Ureter (tissue), 1 donor: Measurements from ENCODE around the gene ITGA6. TPM values are rescaled to one million over a fixed set of nuclear protein-coding genes. Genes with fewer than 3 reads are reported as not detected.

Experiments used
- DNase-seq: peaks from one replicate; pipeline ENCODE4 v3.0.0-alpha.2; 2020; ENCODE audit warnings: low spot score
- total RNA-seq: library from RNA; stranded (reverse); gene quantifications from one replicate; pipeline ENCODE4 v1.2.4, GENCODE V29; 2023
- donor health status: DM: yes; HTN: yes; CAD: no.

The ITGA6 gene
- 109 TPM for total RNA-seq

DNA sequence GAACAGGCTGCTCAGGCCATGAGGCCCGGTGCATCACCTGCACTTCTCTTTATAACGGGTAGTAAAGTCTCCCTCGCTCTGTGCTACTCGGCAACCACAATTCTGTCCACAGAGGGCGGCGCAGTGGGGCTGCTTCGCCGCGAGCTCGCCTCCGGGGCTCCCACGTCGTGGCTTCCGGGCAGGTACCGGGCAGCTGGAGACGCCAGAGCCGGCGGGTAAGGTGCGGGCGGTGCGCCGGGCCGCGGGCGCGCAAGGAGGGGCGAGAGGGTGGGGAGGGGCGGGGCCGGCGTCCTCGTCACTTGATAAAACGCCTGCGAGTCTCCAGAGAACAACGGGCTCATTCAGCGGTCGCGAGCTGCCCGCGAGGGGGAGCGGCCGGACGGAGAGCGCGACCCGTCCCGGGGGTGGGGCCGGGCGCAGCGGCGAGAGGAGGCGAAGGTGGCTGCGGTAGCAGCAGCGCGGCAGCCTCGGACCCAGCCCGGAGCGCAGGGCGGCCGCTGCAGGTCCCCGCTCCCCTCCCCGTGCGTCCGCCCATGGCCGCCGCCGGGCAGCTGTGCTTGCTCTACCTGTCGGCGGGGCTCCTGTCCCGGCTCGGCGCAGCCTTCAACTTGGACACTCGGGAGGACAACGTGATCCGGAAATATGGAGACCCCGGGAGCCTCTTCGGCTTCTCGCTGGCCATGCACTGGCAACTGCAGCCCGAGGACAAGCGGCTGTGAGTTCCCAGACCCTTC lies at the start of gene ITGA6:
Gene ITGA6 (plus strand): TSS at position 331 of the 734 bp plus-strand sequence.
- DNase-seq = peak; percentile 83

DNA sequence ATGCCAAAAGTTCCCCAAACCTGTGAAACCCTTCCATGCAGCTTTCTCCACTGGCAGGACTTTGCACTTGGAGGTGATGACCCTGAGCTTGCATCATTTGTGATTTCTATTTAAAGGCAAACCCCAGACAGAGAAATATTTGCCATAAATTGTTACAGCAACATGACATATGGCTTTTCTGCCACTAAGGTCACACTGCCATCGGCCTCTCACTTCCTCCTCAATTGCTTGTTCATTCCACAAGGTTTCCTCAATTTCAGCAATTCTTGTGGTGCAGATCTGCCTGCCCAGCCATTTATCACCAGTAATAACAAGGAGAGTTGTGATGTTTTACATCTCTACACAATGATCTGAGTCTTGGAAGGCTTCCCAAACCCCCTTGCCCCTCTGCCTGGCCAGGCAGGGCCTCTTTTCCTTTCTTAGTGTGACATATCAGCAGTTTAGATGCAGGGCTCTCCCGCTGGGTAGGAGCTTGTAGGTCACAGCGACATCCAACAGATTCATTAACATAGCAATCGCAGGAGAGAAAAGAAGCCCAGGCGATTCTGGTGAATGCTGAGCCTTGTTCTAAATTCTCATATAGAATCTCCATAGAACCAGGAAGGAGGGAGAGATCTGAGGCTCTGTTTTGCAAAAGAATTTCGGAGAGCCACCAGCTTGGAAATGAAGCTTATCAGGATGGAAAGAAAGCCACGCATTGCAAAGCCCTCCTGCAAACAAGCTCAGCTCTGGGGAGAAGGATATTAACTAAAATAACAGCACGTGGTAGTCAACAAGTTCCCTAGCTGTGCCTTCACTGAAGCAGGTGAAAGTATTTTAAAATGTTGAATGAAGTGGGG lies 46.7 kb upstream of the ITGA6 start:
- no peak for DNase-seq

DNA sequence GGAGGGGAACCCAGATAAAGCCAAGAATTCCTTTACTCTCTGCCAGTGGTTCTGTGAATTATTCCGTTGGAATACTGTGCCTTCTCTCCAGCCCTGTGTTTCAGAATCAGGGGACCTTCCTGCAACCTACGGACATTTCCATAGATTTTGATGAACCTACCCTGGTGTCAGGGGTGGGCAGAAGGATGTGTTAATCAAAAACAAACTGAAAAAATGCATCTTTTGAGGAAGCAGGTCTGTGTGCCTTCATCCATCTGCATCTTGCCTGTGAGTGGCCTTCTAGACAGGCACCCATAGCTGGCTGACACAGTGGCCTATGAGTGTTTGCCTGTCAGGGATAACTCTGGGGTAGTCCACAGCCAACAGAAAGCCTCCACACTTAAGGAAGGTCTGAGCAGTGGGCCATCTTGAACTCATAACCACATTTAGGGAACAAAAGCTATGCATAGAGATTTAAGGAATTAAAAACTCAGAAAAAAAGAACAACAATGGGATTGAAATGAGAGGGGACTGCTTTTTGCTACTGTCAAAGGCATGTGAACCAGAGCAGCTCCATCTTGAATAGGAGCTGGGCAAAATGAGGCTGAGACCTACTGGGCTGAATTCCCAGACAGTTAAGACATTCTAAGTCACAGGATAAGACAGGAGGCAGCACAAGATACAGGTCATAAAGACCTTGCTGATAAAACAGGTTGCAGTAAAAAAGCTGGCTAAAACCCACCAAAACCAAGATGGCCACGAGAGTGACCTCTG lies 45.9 kb upstream of the ITGA6 start:
- no peak for DNase-seq

DNA sequence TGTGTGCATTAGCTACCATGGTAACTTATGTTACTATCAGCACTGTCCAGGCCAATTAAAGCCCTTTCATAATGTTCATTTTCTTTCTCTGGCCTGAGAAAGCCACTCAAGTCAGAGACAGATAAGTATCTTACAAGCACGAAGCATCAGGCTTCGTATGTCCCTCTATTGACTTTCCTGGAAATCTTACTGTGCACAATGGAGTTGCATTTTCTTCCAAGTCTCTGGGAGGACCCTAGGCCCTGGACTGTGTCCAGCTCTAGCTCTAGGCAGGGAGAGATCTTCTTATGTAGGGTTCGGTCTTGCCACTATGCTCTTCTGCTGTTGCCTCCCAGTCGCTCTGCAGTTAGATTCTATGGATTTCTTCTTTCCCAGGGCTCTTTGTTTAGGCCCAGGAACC lies 40.0 kb upstream of the ITGA6 start:
- no peak for DNase-seq

GRCh38 chr2:172389685-172390339 lies 37.6 kb upstream of the ITGA6 start:
- DNase-seq = no peak

- DNase-seq = no peak
Observed at GRCh38 chr2:172394002-172394401, 33.4 kb upstream of the ITGA6 start.

DNA sequence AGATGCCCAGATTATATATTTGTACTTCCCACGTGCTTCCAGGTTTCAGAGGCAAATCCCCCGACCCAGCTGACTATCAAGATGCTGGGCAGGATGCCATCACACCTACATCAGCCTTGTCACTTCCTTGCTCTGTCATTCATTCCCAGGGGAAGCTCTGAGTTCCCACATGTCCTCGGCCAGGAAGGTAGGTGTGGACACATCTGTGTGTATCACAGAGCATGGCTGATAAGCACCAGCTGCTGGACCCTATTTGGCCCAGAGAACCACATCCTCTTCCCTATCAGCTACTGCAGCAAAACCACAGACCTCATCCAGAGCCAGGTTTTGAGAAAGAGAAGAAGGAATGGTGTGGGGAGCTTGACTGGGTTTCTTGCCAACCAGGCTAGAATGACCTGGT lies 31.9 kb upstream of the ITGA6 start:
- DNase-seq = no peak

GRCh38 chr2:172397148-172397834 lies 30.1 kb upstream of the ITGA6 start:
- DNase-seq = no peak

DNA sequence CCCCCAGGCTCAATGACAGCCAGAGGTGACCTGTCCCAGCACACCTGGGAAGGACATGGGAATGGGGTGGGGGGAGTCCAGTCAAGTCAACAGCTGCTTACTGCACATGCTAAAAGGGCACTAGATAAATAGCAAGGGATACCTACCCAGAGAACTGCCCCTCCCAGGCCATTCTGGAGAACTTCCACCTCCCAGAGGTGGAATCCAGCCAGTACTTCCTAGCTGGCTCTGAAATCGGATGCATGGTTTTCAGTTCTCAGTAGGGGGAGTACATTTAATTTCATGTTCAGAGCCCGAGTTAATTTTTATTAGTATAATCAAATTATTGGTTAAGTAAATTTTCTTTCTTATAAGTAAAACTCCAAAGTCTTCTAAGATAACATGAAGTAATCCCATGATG lies 28.9 kb upstream of the ITGA6 start:
- DNase-seq = no peak

DNA sequence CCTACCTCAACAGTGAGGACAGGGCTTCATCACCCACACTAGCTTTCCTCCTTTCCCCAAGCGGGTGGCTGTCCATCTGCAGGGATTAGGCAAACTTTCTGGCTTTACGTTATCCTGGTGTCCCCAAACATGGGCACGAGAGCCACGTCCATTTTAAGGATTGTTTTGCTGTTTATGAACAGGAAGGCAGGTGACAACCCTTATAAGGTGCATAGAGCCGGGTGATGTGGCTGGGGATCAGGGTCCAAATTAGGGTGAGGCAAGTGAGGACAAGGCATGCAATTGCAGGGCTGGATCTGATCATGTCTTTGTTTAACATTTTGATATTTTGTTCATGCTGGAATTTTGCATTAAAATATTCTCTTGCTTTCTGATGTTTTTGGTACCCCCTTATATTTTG lies 27.6 kb upstream of the ITGA6 start:
- no peak for DNase-seq

DNA sequence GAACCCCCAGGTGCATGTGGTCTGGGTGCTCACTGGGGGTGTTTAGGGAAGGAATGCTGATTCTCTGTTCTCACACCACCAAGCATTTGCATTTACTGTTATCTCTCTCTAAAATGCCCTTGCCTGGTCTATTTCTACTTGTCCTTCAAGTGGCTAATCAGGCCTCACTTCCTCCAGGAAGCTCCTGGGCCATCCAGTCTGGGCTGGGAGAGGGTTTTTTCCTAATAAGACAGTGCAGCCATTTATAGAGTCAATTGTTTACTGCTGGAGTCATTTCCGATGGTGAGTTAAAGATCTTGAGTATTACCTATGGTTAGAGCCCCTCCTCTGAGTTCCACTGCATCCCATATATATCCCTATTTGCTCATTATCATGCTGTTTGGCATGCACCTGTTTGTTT lies 25.2 kb upstream of the ITGA6 start:
- DNase-seq = no peak

GRCh38 chr2:172403402-172403801 lies 24.0 kb upstream of the ITGA6 start:
- no peak for DNase-seq

DNA sequence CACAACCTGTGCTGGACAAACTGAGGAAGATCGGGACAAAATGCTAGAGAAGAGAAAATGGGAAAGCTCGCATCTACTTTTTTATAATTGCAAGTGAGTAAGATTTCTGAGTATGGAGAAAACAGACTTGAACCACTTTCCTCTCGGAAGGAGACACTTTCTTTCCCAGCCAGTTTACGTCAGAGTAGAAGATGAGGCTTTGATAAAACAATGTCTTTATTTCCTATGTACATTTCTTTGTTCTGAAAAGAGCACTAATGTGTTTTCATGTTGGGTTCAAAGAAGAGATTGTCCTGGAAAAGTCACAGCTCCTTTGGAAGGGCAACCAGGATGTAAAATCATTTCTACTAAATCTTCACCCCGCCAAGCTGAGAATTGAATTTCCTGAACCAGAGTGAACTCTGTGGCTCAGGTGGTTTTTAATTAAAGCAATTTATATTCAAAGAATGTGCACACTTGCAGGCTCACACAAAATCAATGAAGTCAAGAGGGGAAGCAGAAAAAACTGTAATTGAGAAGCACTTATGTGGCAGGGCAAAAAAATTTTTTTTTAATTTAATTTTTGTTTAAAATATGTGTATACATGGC lies 23.4 kb upstream of the ITGA6 start:
- DNase-seq = no peak

DNA sequence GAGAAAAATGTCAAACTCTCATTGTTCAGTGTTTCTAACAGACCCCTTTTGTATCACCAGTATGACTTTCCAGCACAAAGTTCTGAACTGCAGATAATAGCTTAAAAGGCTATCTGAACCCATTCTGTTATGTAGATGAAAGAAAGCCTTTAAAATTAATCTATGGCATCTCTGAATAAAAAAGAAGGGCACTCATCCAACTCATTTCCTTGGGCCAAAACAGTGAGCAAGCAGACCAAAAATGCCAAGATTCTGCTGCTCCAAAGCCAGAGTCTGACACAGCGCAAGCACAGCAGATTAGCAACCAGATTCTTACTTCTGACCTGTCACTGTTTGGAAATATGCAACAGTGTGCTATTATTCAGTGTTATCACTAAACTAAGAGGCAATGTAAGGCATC lies 22.6 kb upstream of the ITGA6 start:
- no peak for DNase-seq

GRCh38 chr2:172405673-172406072 lies 21.7 kb upstream of the ITGA6 start:
- no peak for DNase-seq

- DNase-seq = peak; percentile 59
Observed at GRCh38 chr2:172408143-172408766, 19.1 kb upstream of the ITGA6 start.

GRCh38 chr2:172409042-172409441 lies 18.3 kb upstream of the ITGA6 start:
- DNase-seq = no peak

DNA sequence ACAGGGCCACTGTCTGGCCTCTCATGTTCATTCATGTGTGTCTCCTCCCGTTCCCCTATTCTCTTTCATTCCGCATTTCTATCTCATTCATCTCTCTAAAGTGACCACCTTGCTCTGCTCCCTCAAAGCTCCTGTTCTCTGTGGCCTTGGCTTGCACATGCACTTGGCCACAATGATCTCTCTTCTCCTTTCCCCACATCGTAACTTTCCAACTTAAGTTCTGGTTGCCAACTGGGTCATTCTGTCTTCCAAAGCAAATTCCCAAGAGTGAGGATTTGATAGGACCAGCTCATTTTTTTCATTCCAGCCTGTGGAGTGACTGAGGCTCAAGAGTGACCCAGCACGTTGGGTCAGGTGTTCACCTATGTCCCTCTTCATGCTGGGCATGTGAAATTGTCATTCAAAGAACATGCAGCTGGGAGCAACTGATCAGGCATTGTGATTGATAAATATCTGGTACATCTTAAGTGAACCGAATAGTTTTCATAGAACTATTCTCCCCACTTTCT lies 14.3 kb upstream of the ITGA6 start:
- no peak for DNase-seq

DNA sequence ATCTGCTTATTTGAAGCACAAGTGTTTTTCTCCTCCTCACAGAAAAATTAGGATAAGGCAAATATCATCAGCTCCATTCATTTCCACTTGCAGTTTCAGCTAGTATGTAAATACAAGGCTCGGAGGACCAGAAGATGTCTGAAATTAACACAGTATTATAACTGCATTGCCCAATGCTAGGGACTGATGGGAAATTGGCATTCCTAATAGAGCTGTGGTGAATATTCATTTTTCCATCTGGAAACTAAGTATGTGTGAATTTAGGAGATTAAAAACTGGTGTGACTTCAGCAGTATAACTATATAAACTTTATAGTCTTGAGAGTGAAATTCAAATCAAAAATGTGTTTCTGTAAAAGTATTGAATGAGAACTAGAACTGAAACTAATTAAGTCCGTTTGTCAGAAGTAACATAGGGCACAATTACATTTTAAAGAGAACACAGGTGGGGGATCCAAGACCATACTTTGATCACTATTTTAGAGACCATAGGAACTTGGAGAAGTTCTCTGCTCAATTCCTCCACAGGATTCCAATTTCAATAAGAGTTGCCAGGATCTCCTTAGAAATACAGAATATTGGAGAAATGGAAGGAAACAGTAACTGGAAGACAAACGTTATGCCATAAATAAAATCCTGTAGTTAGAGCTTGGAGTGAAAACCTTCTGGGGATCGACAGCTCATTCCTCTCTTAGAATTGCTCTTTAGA lies 12.1 kb upstream of the ITGA6 start:
- DNase-seq = no peak

DNA sequence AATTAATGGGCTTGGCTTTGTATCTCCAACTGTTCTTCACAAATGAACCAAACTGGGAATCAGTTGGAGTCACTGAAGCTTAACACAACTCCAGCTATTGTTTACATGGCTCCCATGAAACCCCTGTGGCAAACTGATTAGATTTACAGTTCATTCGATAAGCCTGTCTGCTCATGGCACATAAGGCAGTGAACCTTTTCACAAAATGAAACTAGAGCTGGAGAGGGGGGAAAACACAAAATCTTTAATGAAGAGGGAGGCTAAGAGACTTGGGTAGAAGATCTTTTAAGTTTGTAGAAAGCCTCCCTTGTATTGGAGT lies 11.6 kb upstream of the ITGA6 start:
- no peak for DNase-seq
